Brain microvascular endothelial cell (primary cell): ENCODE measurements around the gene DUSP14.

Experiments
- DNase-seq: peaks from one replicate; pipeline ENCODE4 v3.0.0-alpha.2; 2020
- H3K27ac ChIP-seq: fragments of 250-450 bp; sonication (Bioruptor Pico); 2 replicates; pipeline ENCODE4 v1.5.1; 2020; ENCODE audit warnings: mild to moderate bottlenecking, moderate library complexity
- H3K27me3 ChIP-seq: fragments of 250-450 bp; sonication (Bioruptor Pico); replicated peaks from 2 replicates; pipeline ENCODE4 v1.5.1; 2020; ENCODE audit warnings: mild to moderate bottlenecking
- H3K36me3 ChIP-seq: fragments of 250-450 bp; sonication (Bioruptor Pico); replicated peaks from 2 replicates; pipeline ENCODE4 v1.5.1; 2020; ENCODE audit warnings: mild to moderate bottlenecking
- H3K4me3 ChIP-seq: 2 replicates; pipeline ENCODE4 v1.5.1; 2011; ENCODE audit warnings: low read depth, mild to moderate bottlenecking, control low read depth, low read length, moderate library complexity
- CTCF ChIP-seq: IDR thresholded peaks from 2 replicates; pipeline ENCODE4 v1.5.1; 2011; ENCODE audit warnings: low read depth, mild to moderate bottlenecking, moderate library complexity, low read length, control low read depth, inconsistent platforms; ENCODE audit errors: missing control alignments
- in situ Hi-C: cut with HindIII; loops from 2 replicates; pipeline ENCODE4 v1.10.0; 2017; ENCODE audit warnings: low sequenced_read_pairs, low pct_ligation_motif_present

DUSP14 gene

GRCh38 chr17:37538981-37539659, 49.4 kb downstream of the DUSP14 start:
- H3K27ac ChIP-seq: no peak overlapping the region
- in situ Hi-C loops: no loop called here
- no peaks in the 10 kb centered on the region for H3K27me3 ChIP-seq
- TF ChIP-seq CTCF: no peak
- no peak for DNase-seq
- H3K4me3 ChIP-seq: no peak overlapping the region
- H3K36me3 ChIP-seq: peaks cover 66% of the 10 kb centered on the region

GRCh38 chr17:37541880-37542660, 52.4 kb downstream of the DUSP14 start:
- no peak for TF ChIP-seq CTCF
- Histone ChIP-seq H3K36me3 (peaks cover 48% of the 10 kb centered on the region), H3K4me3 (no peak overlapping the region), H3K27me3 (no peaks in the 10 kb centered on the region), H3K27ac (peak overlapping the region; percentile 35)
- in situ Hi-C loops: no loop called here
- peak; percentile 44 for DNase-seq

- Histone ChIP-seq H3K36me3 (peaks cover 34% of the 10 kb centered on the region), H3K4me3 (no peak overlapping the region), H3K27me3 (no peaks in the 10 kb centered on the region), H3K27ac (no peak overlapping the region)
- DNase-seq: no peak
- TF ChIP-seq CTCF: no peak
- in situ Hi-C loops: no loop called here
Measured at GRCh38 chr17:37543637-37544052, 54.0 kb downstream of the DUSP14 start.

GRCh38 chr17:37545486-37545885, 55.8 kb downstream of the DUSP14 start:
- no peak for DNase-seq
- Histone ChIP-seq H3K27me3 (no peaks in the 10 kb centered on the region), H3K27ac (no peak overlapping the region), H3K36me3 (peaks cover 18% of the 10 kb centered on the region), H3K4me3 (no peak overlapping the region)
- TF ChIP-seq CTCF: no peak
- in situ Hi-C loops: no loop called here

GRCh38 chr17:37546302-37546701, 56.6 kb downstream of the DUSP14 start:
- no peak for TF ChIP-seq CTCF
- DNase-seq: no peak
- H3K36me3 ChIP-seq: peaks cover 11% of the 10 kb centered on the region
- no peak overlapping the region for H3K27ac ChIP-seq
- in situ Hi-C loops: no loop called here
- H3K4me3 ChIP-seq: no peak overlapping the region
- H3K27me3 ChIP-seq: no peaks in the 10 kb centered on the region
